IMR-90 (cell line): Measurements from ENCODE around the gene SPATA25. TPM values are rescaled to one million over a fixed set of nuclear protein-coding genes. Genes with fewer than 3 reads are reported as not detected.

ENCODE experiments used
- ATAC-seq: fragments of 200-7000 bp; cut with Tn5 transposase; 2 replicates; pipeline ENCODE4 v1.9.1; 2020; ENCODE audit warnings: low read depth, mild to moderate bottlenecking, moderate library complexity
- BruUV-seq: library from RNA; stranded (reverse); fragments of 400-500 nt; replicated peaks from 2 replicates; lab custom pipeline; 2021; lab: Mats Ljungman, UMichigan
- CTCF ChIA-PET: fragments of 300-600 bp; formaldehyde crosslinking; extraction: SDS; loops from one replicate; lab custom pipeline; 2021; ENCODE audit warnings: antibody characterized with exemption; lab: Yijun Ruan, JAX
- POLR2A ChIA-PET: fragments of 300-600 bp; sonication (Branson Sonifier 250); formaldehyde crosslinking; loops from one replicate; lab custom pipeline; 2022; ENCODE audit warnings: antibody characterized with exemption; ENCODE audit not compliant: unreplicated experiment; lab: Charles Lee
- DNase-seq: peaks from one replicate; pipeline ENCODE4 v3.0.0; 2013
- H2AFZ ChIP-seq: replicated peaks from 2 replicates; pipeline ENCODE3; 2013; ENCODE audit warnings: low read length, mild to moderate bottlenecking; ENCODE audit not compliant: poor library complexity
- H2AK5ac ChIP-seq: 2 replicates; pipeline ENCODE4 v1.6.1; 2013; ENCODE audit warnings: low read depth, low read length, inconsistent platforms
- H2AK9ac ChIP-seq: replicated peaks from 2 replicates; pipeline ENCODE3; 2013; ENCODE audit warnings: mild to moderate bottlenecking, low read depth, low read length, moderate library complexity; ENCODE audit not compliant: poor library complexity
- H2BK120ac ChIP-seq: 2 replicates; pipeline ENCODE4 v1.6.1; 2013; ENCODE audit warnings: low read depth, low read length, inconsistent platforms
- H2BK15ac ChIP-seq: 3 replicates; pipeline ENCODE4 v1.6.1; 2013; ENCODE audit warnings: low read depth, low read length, inconsistent platforms
- H2BK20ac ChIP-seq: 2 replicates; pipeline ENCODE4 v1.6.1; 2013; ENCODE audit warnings: low read depth, mild to moderate bottlenecking, inconsistent platforms, low read length, moderate library complexity
- H2BK5ac ChIP-seq: 2 replicates; pipeline ENCODE4 v1.6.1; 2013; ENCODE audit warnings: mild to moderate bottlenecking, low read depth, low read length, inconsistent platforms; ENCODE audit not compliant: poor library complexity, severe bottlenecking
- H3K14ac ChIP-seq: replicated peaks from 2 replicates; pipeline ENCODE4 v1.6.1; 2013; ENCODE audit warnings: low read depth, low read length, inconsistent platforms
- H3K18ac ChIP-seq: 2 replicates; pipeline ENCODE4 v1.6.1; 2013; ENCODE audit warnings: low read depth, low read length, control low read depth
- H3K23ac ChIP-seq: 2 replicates; pipeline ENCODE4 v1.6.1; 2013; ENCODE audit warnings: low read depth, low read length, inconsistent platforms
- H3K27ac ChIP-seq: 2 replicates; pipeline ENCODE4 v1.5.1; 2013; ENCODE audit warnings: mild to moderate bottlenecking, control low read depth, low read length; ENCODE audit not compliant: insufficient read depth
- H3K27me3 ChIP-seq: 2 replicates; pipeline ENCODE4 v1.6.1; 2013; ENCODE audit warnings: low read length; ENCODE audit not compliant: control insufficient read depth, insufficient read depth
- H3K36me3 ChIP-seq: 2 replicates; pipeline ENCODE4 v1.6.1; 2013; ENCODE audit warnings: low read length, mixed read lengths; ENCODE audit not compliant: control insufficient read depth, insufficient read depth
- H3K4ac ChIP-seq: 2 replicates; pipeline ENCODE4 v1.6.1; 2013; ENCODE audit warnings: low read depth, low read length, inconsistent platforms
- H3K4me1 ChIP-seq: 2 replicates; pipeline ENCODE4 v1.6.1; 2013; ENCODE audit warnings: low read length, mixed read lengths; ENCODE audit not compliant: control insufficient read depth, insufficient read depth
- H3K4me2 ChIP-seq: 2 replicates; pipeline ENCODE4 v1.6.1; 2013; ENCODE audit warnings: low read depth, mild to moderate bottlenecking, control low read depth, low read length, moderate library complexity
- H3K4me3 ChIP-seq: 2 replicates; pipeline ENCODE4 v1.5.1; 2013; ENCODE audit warnings: low read depth, mild to moderate bottlenecking, control low read depth, low read length, moderate library complexity; ENCODE audit not compliant: insufficient read depth
- H3K56ac ChIP-seq: 2 replicates; pipeline ENCODE4 v1.6.1; 2013; ENCODE audit warnings: low read length, inconsistent platforms; ENCODE audit not compliant: insufficient read depth; ENCODE audit errors: extremely low read depth
- H3K79me1 ChIP-seq, 2 experiments: 2 replicates each; pipeline ENCODE4 v1.6.1; 2013; ENCODE audit warnings: low read length in 2 of 2, inconsistent platforms in 1 of 2, low read depth in 1 of 2
- H3K9ac ChIP-seq: 2 replicates; pipeline ENCODE4 v1.6.1; 2013; ENCODE audit warnings: low read depth, low read length, control low read depth
- H3K9me1 ChIP-seq: 2 replicates; pipeline ENCODE4 v1.6.1; 2013; ENCODE audit warnings: low read length, inconsistent platforms; ENCODE audit not compliant: insufficient read depth
- H3K9me3 ChIP-seq: 2 replicates; pipeline ENCODE4 v1.6.1; 2013; ENCODE audit warnings: low read length; ENCODE audit not compliant: control insufficient read depth, insufficient read depth
- H4K20me1 ChIP-seq: 2 replicates; pipeline ENCODE4 v1.6.1; 2013; ENCODE audit warnings: low read length, inconsistent platforms; ENCODE audit not compliant: insufficient read depth
- H4K5ac ChIP-seq: 2 replicates; pipeline ENCODE4 v1.6.1; 2013; ENCODE audit warnings: mild to moderate bottlenecking, low read depth, low read length, control low read depth
- H4K8ac ChIP-seq, 2 experiments: 2 replicates each; pipeline ENCODE4 v1.6.1; 2013; ENCODE audit warnings: low read depth in 2 of 2, low read length in 2 of 2, control low read depth in 1 of 2, inconsistent platforms in 1 of 2
- H4K91ac ChIP-seq: 2 replicates; pipeline ENCODE4 v1.6.1; 2013; ENCODE audit warnings: low read depth, low read length, inconsistent platforms; ENCODE audit not compliant: insufficient read depth
- CEBPB ChIP-seq: IDR thresholded peaks from 2 replicates; pipeline ENCODE4 v1.6.1; 2012; ENCODE audit warnings: low read depth, low read length, improper control_type of control experiment
- FOS ChIP-seq: fragments of 150-350 bp; IDR thresholded peaks from 2 replicates; pipeline ENCODE4 v1.6.1; 2016; ENCODE audit warnings: low read depth, low read length
- MAFK ChIP-seq: IDR thresholded peaks from 2 replicates; pipeline ENCODE4 v1.6.1; 2012; ENCODE audit warnings: low read depth, low read length, improper control_type of control experiment
- RAD21 ChIP-seq: IDR thresholded peaks from 2 replicates; pipeline ENCODE4 v1.6.1; 2012; ENCODE audit warnings: low read length, improper control_type of control experiment
- RCOR1 ChIP-seq: IDR thresholded peaks from 2 replicates; pipeline ENCODE4 v1.6.1; 2012; ENCODE audit warnings: mild to moderate bottlenecking, low read length, improper control_type of control experiment; ENCODE audit not compliant: insufficient replicate concordance
- RFX5 ChIP-seq: IDR thresholded peaks from 2 replicates; pipeline ENCODE4 v1.8.0; 2012; ENCODE audit warnings: low read depth, mild to moderate bottlenecking, low read length, moderate library complexity
- SMC3 ChIP-seq: fragments of 150-350 bp; IDR thresholded peaks from 2 replicates; pipeline ENCODE4 v1.6.1; 2016; ENCODE audit warnings: low read depth, mild to moderate bottlenecking, antibody characterized with exemption, low read length, moderate library complexity
- WGBS, 2 experiments: methylation state at CpG; one replicate each; pipeline versions ENCODE4 v1.1.5 to v1.1.7; 2013; ENCODE audit warnings: missing lambda C conversion rate in 2 of 2; ENCODE audit not compliant: insufficient read length in 1 of 2; ENCODE audit errors: extremely low coverage in 2 of 2; 5-methylcytosine and 5-hydroxymethylcytosine counted together
- dilution Hi-C: fragments of 300-500 bp; cut with HindIII; formaldehyde crosslinking; loops from one replicate; pipeline ENCODE4 v1.14.3; 2018; ENCODE audit warnings: low sequenced_read_pairs; ENCODE audit not compliant: unreplicated experiment
- in situ Hi-C: fragments of 300-500 bp; cut with MboI; formaldehyde crosslinking; loops from 3 replicates; pipeline ENCODE4 v1.14.3; 2019; ENCODE audit warnings: low sequenced_read_pairs, inconsistent platforms, mixed read lengths
- intact Hi-C: fragments of 100-400 bp; cut with micrococcal nuclease; formaldehyde crosslinking; loops from 2 replicates; pipeline ENCODE4 v1.10.0; 2022
- polyA plus RNA-seq, 3 experiments: library from polyadenylated mRNA; depleted of rRNA; stranded (reverse); fragments of >200 nt; gene quantifications; 2 replicates each; pipeline ENCODE4 v1.2.3, GENCODE V29; 2012; ENCODE audit warnings: low replicate concordance in 1 of 3
- total RNA-seq: library from RNA; depleted of rRNA; stranded (reverse); fragments of >200 nt; gene quantifications from 2 replicates; pipeline ENCODE4 v1.2.3, GENCODE V29; 2012

Gene SPATA25
- total and polyA plus RNA-seq, 2 of the 4 experiments (the other 2 are of a cell fraction), result 0.18 to 0.36 TPM

GRCh38 chr20:45908084-45908483 is 20.7 kb upstream of the SPATA25 start:
- intact Hi-C loops, result no loop called here
- ATAC-seq (no peak), DNase-seq (no peak)
- TF ChIP-seq CEBPB, result no peak
- no peak for TF ChIP-seq FOS
- TF ChIP-seq MAFK, result no peak
- TF ChIP-seq RCOR1, result no peak
- TF ChIP-seq RFX5, result no peak
- TF ChIP-seq SMC3, result no peak
- no peak for TF ChIP-seq RAD21
- Histone ChIP-seq H3K27ac (no peak overlapping the region), H2BK5ac (no peak overlapping the region), H2BK120ac (no peak overlapping the region), H3K27me3 (no peaks in the 10 kb centered on the region), H3K4me1 (peaks cover 16% of the 10 kb centered on the region), H3K36me3 (peaks cover 30% of the 10 kb centered on the region; the same call in 1 of the 2 replicates), H3K9me1 (peaks cover 27% of the 10 kb centered on the region), H2AK9ac (peak overlapping the region; percentile 5), H3K4ac (no peak overlapping the region), H2BK20ac (no peak overlapping the region), H3K23ac (no peak overlapping the region), H2AK5ac (no peak overlapping the region), H3K79me1 (peaks cover 5 to 26% of the 10 kb centered on the region in 2 experiments; a peak in 3 of 4 replicates), H2BK15ac (no peak overlapping the region), H3K4me2 (no peak overlapping the region), H3K4me3 (no peak overlapping the region), H3K9ac (no peak overlapping the region), H3K56ac (no peak overlapping the region), H3K9me3 (no peaks in the 10 kb centered on the region), H4K91ac (no peak overlapping the region), H3K18ac (no peak overlapping the region), H4K20me1 (peaks cover 5% of the 10 kb centered on the region; the same call in 1 of the 2 replicates), H4K5ac (no peak overlapping the region), H4K8ac (no peak overlapping the region), H3K14ac (no peak overlapping the region), H2AFZ (no peak overlapping the region)
- ChIA-PET POLR2A (no interaction called here), CTCF (no interaction called here)
- dilution Hi-C loops, result no loop called here
- in situ Hi-C loops, result loop anchor here (25.0 kb wide), 1 partner anchor 571 kb away; the partner anchor contains the start of gene SDC4
- no TSS peak for BruUV-seq
- 93% methylated on average over 2 of the region's 2 CpGs; no CpG with 5 or more reads in 1 of the 2 experiments for WGBS, 2 experiments
